SIG-M5 treated with dmso at 0.1 percent for 504 hours (cell line): ENCODE measurements around the gene RAD54L2.
"Not testable (repeated sequence)": the region's sequence is repeated elsewhere in the genome, so short reads cannot be mapped to it uniquely, and the experiment has no call there.

ENCODE experiments used
- DNase-seq: peaks from one replicate; lab custom pipeline; 2025; ENCODE audit not compliant: unreplicated experiment; lab: John Stamatoyannopoulos, UW

RAD54L2 gene

GRCh38 chr3:51542596-51542995, 4.1 kb downstream of the RAD54L2 start:
- DNase-seq, result not testable (repeated sequence)

DNA sequence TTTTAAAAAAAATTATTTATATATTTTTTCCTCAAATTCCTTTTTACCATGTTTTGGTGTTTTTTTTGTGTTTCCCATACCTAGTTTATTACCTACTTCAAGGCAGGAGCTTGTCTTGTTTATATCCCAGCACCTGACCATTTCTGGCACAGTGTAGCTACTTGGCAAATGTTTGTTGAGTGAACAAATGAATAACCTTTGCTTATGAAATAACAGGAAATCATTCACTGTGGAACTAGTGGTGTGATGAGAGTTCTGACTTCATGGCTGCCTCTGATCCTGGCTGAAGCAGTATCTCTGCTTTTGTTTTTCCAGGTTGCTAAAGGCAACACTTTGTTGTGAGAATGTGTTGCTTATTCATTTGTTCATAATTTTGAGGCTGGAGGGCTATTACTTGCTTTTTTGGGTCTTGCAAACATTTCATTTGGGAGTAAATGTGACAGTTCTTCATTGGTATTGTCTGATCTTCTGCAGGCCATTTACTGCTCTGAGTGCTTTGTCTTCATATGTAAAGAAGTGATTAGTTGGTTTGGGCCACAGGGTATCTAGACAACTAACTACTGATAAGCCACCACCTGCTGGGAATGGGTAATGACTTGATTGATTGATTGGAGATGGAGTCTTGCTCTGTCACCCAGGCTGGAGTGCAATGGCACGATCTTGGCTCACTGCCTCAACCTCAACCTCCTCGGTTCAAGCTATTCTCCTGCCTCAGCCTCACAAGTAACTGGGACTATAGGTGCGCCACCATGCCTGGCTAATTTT, 5.7 kb downstream of the RAD54L2 start:
- DNase-seq, result no peak

DNA sequence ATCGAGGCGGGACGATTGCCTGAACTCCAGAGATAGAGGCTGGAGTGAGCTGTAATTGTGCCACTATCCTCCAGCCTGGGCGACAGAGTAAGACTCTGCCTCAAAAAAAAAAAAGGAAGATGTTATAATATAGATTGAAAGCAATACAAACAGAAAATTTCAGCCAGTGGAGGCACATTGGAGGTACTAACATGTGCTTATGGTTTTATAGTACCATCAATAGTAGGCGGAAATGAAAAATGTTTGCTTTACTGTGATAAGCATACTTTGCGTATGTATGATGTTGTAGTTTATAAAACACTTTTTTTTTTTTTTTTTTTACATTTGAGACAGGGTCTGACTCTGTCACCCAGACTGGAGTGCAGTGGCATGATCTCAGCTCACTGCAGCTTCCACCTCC, 8.8 kb downstream of the RAD54L2 start:
- DNase-seq, result no peak

DNA sequence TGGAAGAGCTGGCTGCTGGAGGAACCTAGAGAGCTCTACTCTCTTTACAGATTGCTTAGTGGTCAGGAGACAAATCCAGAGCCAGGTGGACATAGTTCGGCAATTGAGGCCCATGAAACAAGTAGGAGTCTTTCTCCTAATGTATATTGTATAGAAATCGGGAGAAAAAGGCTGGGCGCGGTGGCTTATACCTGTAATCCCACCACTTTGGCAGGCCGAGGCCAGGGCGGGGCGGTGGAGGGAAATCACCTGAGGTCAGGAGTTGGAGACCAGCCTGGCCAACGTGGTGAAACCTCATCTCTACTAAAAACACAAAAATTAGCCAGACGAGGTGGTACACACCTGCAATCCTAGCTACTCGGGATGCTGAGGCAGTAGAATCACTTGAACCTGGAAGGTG, 10.8 kb downstream of the RAD54L2 start:
- DNase-seq, result no peak

- DNase-seq, result no peak
These were observed 11.7 kb downstream of the RAD54L2 start for GRCh38 chr3:51550080-51550819.

GRCh38 chr3:51557993-51558392, 19.5 kb downstream of the RAD54L2 start:
- no peak for DNase-seq

DNA sequence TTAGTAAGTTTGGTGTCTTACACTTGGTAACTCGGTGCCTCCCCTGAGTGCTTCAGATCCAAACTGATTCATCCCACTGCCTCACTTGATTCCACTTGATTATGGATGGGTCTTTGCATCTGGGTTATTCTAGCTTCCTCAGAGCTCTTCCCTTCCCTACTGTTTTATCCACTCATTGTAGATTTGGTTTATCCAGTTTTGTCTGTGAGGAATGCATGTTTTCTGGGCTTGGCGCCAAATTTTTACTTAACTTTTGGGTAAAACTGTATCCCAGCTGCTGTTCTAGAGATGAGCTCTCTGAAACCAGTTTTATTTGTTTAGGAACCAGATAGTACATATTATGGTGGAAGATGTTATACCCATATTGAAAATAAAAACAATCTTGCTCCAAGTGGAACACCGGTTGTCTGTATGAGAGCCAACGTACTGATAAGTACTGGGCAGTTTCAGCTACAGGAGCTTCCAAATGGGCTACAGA, 20.9 kb downstream of the RAD54L2 start:
- no peak for DNase-seq

- no peak for DNase-seq
These were observed 21.4 kb downstream of the RAD54L2 start for GRCh38 chr3:51559961-51560360.

DNA sequence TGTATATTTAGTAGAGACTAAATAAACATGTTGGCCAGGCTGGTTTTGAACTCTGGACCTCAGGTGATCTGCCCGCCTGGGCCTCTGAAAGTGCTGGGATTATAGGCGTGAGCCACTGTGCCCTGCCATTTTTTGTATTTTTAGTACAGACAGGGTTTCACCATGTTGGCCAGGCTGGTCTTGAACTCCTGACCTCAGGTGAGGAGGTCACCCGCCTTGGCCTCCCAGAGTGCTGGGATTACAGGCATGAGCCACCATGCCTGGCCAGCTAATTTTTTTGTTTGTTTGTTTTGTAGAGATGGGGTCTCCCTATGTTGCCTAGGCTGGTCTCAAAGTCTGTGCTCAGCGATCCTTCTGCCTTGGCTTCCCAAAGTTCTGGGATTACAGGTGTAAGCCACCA, 23.9 kb downstream of the RAD54L2 start:
- DNase-seq, result not testable (repeated sequence)

DNA sequence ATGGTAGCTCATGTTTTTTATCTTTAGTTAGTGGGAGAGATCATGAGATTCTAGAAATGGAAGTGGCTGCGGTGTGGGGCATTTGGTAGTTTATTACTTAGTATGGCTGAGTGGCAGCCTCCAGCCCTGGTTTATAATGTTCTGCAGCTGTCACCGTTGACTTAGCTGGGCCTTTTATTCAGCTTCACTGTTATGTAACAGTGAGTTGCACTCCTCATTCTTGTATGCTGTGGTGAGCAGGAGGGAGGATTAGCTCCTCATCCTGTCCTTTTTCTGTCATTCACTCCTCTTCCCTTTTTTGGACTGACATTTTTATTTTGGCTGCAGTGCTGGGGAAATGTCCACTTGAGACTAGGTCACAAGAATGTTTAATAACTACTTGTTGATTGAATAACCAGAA, 29.5 kb downstream of the RAD54L2 start:
- peak; percentile 31 for DNase-seq

- DNase-seq, result no peak
These were observed 30.5 kb downstream of the RAD54L2 start for GRCh38 chr3:51568996-51569395.

GRCh38 chr3:51578238-51578637, 39.7 kb downstream of the RAD54L2 start:
- DNase-seq, result no peak

GRCh38 chr3:51580418-51580817, 41.9 kb downstream of the RAD54L2 start:
- DNase-seq, result no peak

DNA sequence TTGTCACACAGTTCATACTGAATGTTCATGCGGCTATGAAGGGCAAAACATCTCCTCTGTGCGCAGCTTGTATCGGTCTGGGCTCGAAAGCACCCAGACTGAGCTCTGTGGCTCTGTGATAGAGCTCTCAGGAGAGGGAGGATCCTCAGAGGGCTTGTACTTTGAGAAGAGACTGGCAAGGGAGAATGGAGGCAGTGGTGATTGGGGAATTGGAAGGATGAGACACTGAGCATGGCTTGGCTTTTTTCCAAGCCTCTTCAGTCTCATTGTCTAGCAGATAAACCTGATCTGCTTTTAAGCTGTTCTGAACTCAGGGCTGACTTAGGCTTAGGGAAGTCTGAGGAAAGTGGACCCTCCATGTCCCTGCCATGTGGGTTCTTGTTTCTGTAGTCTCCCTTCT, 43.0 kb downstream of the RAD54L2 start:
- no peak for DNase-seq

DNA sequence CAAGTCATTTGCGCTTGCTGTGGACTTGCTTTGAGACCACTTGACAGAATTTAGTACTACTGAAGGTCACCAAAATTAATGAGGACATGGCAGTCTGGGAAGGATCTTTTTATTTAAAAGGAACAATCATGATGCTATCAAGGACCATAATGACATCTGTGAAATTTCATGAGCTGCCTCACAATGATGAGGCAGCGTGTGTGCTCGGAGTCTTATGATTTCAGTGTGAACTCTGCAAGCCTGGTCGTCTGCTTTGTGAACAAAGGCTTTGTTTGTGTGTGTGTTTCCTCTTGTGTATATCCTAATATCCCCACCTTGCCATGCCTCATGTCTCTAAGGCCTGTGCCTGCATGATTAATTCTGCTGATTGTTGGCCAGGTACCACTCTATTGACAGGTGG, 46.7 kb downstream of the RAD54L2 start:
- DNase-seq, result no peak

DNA sequence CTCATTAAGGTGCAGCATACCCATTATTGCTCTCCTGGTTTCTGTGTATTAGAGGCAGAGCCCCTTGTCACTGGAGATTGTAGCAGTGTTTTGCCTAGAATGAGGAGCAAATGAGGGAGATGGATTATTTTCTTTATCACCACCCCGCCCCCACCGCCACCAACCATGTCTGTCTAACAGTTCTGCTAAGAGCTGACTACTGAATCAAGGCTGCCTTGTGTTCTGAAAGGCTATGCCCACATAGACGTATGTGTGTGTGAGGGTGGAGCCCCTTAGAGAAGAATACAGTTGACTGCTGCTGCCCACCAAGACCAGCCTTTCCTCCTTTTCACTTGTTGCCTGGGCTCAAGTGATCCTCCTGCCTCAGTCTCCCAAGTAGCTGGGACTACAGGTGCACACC, 47.4 kb downstream of the RAD54L2 start:
- no peak for DNase-seq
